ENCODE measurements around the gene LOXHD1. TPM values are rescaled to one million over a fixed set of nuclear protein-coding genes. Genes with fewer than 3 reads are reported as not detected.

Gene LOXHD1
- total RNA-seq, 3 donors from 2014 or later, result 0.59 to 1.6 (median 0.80) TPM

DNA sequence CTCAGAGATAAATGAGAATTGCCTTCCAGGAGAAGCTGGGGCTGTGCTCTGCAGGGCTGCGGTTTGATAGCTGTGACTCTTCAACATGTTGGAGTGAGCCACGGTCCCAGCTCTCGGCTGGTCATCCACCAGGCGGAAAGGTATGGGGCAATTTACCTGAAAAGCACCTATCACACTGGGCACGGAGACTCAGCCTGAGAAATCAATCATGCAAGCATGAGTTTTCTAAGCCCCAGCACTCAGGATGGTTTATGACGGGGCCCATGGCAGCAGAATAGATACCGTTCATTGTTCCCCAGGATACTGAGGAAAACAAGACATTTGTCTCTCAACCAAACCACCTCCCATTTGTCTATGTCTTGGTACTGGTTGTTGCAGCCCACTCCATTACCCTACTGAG, 83.9 kb downstream of the LOXHD1 start:
- Histone ChIP-seq H3K36me3 (no peaks in the 10 kb centered on the region), H3K4me1 (no peaks in the 10 kb centered on the region), H3K4me3 (no peak overlapping the region), H3K27ac (no peak overlapping the region), H3K27me3 (no peaks in the 10 kb centered on the region), H3K9me3 (no peaks in the 10 kb centered on the region)
- intact Hi-C loops (cut with DNase I; ENCODE audit: low total_unique reads), result no loop called here
- TF ChIP-seq POLR2AphosphoS5 (IDR thresholded peaks at IDR 0.05), result no peak
- no peak for DNase-seq (ENCODE audit: low spot score in 2 of 2)

DNA sequence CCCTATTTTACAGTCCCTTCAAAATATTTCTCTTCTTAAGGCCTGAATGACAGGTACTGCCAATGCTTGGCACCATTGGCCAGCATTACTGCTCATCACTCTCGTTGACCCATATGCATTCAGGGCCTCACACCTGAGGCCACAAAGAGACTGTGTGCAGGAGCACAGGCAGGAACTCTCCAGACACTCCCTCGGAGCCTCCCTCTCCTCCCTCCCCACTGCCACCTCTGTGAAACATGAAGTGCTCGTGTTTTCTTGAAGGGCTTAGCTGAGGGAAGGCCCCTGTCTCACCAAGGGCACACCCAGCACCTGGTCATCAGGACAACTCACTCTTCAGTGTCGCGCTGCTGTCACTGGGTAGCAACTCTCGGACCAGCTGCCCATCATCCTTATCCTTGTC, 85.3 kb downstream of the LOXHD1 start:
- Histone ChIP-seq H3K4me1 (no peaks in the 10 kb centered on the region), H3K27me3 (no peaks in the 10 kb centered on the region), H3K27ac (no peak overlapping the region), H3K36me3 (no peaks in the 10 kb centered on the region), H3K9me3 (no peaks in the 10 kb centered on the region), H3K4me3 (no peak overlapping the region)
- intact Hi-C loops (cut with DNase I; ENCODE audit: low total_unique reads), result no loop called here
- DNase-seq (ENCODE audit: low spot score in 2 of 2), result no peak
- TF ChIP-seq POLR2A (IDR thresholded peaks at IDR 0.05) (no peak), POLR2AphosphoS5 (IDR thresholded peaks at IDR 0.05) (no peak)
- TF ChIP-seq, protein P1, sequence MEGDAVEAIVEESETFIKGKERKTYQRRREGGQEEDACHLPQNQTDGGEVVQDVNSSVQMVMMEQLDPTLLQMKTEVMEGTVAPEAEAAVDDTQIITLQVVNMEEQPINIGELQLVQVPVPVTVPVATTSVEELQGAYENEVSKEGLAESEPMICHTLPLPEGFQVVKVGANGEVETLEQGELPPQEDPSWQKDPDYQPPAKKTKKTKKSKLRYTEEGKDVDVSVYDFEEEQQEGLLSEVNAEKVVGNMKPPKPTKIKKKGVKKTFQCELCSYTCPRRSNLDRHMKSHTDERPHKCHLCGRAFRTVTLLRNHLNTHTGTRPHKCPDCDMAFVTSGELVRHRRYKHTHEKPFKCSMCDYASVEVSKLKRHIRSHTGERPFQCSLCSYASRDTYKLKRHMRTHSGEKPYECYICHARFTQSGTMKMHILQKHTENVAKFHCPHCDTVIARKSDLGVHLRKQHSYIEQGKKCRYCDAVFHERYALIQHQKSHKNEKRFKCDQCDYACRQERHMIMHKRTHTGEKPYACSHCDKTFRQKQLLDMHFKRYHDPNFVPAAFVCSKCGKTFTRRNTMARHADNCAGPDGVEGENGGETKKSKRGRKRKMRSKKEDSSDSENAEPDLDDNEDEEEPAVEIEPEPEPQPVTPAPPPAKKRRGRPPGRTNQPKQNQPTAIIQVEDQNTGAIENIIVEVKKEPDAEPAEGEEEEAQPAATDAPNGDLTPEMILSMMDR (IDR thresholded peaks at IDR 0.05), result no peak

DNA sequence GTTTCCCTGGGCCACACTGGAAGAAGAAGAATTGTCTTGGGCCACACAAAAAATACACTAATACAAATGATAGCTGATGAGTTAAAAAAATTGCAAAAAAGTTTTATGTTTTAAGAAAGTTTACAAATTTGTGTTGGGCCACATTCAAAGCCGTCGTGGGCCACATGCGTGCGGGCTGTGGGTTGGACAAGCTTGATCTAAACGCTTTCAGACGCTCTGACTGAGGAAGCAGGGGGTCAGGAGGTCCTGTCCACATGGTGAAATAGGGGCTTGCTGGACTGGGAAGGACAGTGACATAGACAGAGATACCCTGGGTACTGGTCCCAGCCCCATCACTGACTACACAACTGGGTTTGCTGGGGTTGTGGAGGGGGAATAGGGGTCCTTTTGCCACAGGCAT, 86.4 kb downstream of the LOXHD1 start:
- Histone ChIP-seq H3K36me3 (no peaks in the 10 kb centered on the region), H3K27me3 (no peaks in the 10 kb centered on the region), H3K9me3 (no peaks in the 10 kb centered on the region), H3K27ac (no peak overlapping the region), H3K4me3 (no peak overlapping the region), H3K4me1 (no peaks in the 10 kb centered on the region)
- TF ChIP-seq POLR2A (IDR thresholded peaks at IDR 0.05), result no peak
- TF ChIP-seq, protein P1 (IDR thresholded peaks at IDR 0.05), result no peak
- no peak for TF ChIP-seq POLR2AphosphoS5 (IDR thresholded peaks at IDR 0.05)
- intact Hi-C loops (cut with DNase I; ENCODE audit: low total_unique reads), result no loop called here
- no peak for DNase-seq (ENCODE audit: low spot score in 2 of 2)

DNA sequence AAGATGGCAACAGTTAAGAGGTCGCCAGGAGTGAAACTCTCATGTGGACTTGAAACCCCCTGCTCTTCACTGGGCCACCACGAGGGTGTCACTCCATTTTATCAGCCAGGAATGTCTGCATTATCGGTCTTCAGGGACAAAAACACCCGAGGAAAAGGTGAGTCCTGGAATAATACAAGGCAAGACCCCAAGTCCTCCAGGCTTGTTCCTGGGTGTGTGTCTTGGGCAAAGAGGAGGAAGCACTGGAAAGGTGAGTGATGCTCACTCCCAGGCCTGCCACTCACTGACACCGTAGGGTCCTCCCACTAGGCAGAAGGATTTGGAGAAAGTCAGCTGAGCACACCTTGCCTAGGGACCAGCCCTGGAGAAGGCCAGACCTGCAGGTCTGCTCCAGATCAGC, 86.9 kb downstream of the LOXHD1 start:
- H3K4me3 ChIP-seq, result no peak overlapping the region
- no peaks in the 10 kb centered on the region for H3K36me3 ChIP-seq
- intact Hi-C loops (cut with DNase I; ENCODE audit: low total_unique reads), result no loop called here
- DNase-seq (ENCODE audit: low spot score in 2 of 2), result no peak
- H3K27me3 ChIP-seq, result no peaks in the 10 kb centered on the region
- H3K4me1 ChIP-seq, result no peaks in the 10 kb centered on the region
- H3K27ac ChIP-seq, result no peak overlapping the region
- no peaks in the 10 kb centered on the region for H3K9me3 ChIP-seq
- TF ChIP-seq POLR2A (IDR thresholded peaks at IDR 0.05) (no peak), POLR2AphosphoS5 (IDR thresholded peaks at IDR 0.05) (no peak)
- TF ChIP-seq, protein P1 (IDR thresholded peaks at IDR 0.05), result no peak

DNA sequence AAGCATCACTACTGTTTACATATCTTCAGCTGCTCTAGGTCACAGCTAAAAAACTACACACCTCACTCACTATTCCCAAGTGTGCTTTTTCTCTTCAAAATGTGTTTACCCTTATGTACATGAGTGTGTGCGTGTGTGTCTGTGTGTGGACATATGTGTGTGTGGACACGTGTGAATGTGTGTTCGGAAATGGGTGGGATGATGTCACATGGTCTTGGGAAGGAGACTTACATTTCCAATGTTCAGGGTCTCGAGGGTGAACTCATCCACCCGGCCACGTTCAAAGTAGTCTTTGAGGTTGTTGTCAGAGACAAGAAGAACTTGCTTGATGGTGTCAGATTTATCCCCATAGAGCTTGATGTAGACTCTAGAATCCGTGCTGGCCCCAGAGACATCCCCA, 87.8 kb downstream of the LOXHD1 start:
- intact Hi-C loops (cut with DNase I; ENCODE audit: low total_unique reads), result no loop called here
- H3K9me3 ChIP-seq, result no peaks in the 10 kb centered on the region
- no peak overlapping the region for H3K27ac ChIP-seq
- TF ChIP-seq, protein P1 (IDR thresholded peaks at IDR 0.05), result no peak
- no peak for TF ChIP-seq POLR2AphosphoS5 (IDR thresholded peaks at IDR 0.05)
- TF ChIP-seq POLR2A (IDR thresholded peaks at IDR 0.05), result no peak
- H3K36me3 ChIP-seq, result no peaks in the 10 kb centered on the region
- no peak for DNase-seq (ENCODE audit: low spot score in 2 of 2)
- H3K4me3 ChIP-seq, result no peak overlapping the region
- no peaks in the 10 kb centered on the region for H3K27me3 ChIP-seq
- no peaks in the 10 kb centered on the region for H3K4me1 ChIP-seq

DNA sequence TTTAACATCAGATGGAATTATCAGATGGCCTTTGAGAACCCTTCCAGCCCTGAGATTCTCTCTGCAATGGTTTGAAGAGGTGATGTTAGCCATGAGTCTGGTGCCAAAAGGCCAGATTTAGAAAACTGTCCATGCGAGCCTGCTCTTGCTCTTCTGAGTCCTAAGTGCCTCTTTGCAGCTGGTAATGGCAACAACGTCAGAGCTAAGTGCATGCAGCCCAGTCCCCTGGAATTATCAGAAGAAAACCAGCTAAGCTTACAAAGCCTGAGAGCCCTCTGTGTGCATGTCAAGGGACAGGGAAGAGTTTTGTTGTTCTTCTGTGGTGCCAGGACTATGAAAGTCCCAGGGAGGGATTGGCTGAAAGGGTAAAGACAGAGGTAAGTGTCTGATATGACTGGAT, 89.8 kb downstream of the LOXHD1 start:
- Histone ChIP-seq H3K4me1 (no peaks in the 10 kb centered on the region), H3K4me3 (no peak overlapping the region), H3K27ac (no peak overlapping the region), H3K27me3 (no peaks in the 10 kb centered on the region), H3K36me3 (no peaks in the 10 kb centered on the region), H3K9me3 (no peaks in the 10 kb centered on the region)
- no peak for TF ChIP-seq POLR2AphosphoS5 (IDR thresholded peaks at IDR 0.05)
- DNase-seq (ENCODE audit: low spot score in 2 of 2), result no peak
- intact Hi-C loops (cut with DNase I; ENCODE audit: low total_unique reads), result no loop called here
